BLaER1 treated with 17β-estradiol and CSF1 and Interleukin-3, amounts not matched to agents 10 nM and 100 nM (cell line): ENCODE data around the gene AATK.

Experiments
- H3K27ac ChIP-seq, 11 experiments: shearing (Covaris generic); formaldehyde crosslinking; 2 replicates each; pipeline ENCODE4 v1.8.1; 2022
- H3K27me3 ChIP-seq, 11 experiments: shearing (Covaris generic); formaldehyde crosslinking; 2 replicates each; pipeline ENCODE4 v1.8.1; 2022
- H3K36me3 ChIP-seq, 11 experiments: shearing (Covaris generic); formaldehyde crosslinking; 2 replicates each; pipeline ENCODE4 v1.8.1; 2022
- H3K4me1 ChIP-seq, 10 experiments: shearing (Covaris generic); formaldehyde crosslinking; 2 replicates each; pipeline ENCODE4 v1.8.1; 2022
- H3K4me2 ChIP-seq, 11 experiments: shearing (Covaris generic); formaldehyde crosslinking; 2 replicates each; pipeline ENCODE4 v1.8.1; 2022
- H3K4me3 ChIP-seq, 10 experiments: shearing (Covaris generic); formaldehyde crosslinking; 2 replicates each; pipeline ENCODE4 v1.8.1; 2022
- H3K9ac ChIP-seq, 11 experiments: shearing (Covaris generic); formaldehyde crosslinking; 2 replicates each; pipeline ENCODE4 v1.8.1; 2022
- H3K9me3 ChIP-seq, 11 experiments: shearing (Covaris generic); formaldehyde crosslinking; replicated peaks in 1 of 11; 2 replicates each; pipeline ENCODE4 v1.8.1; 2022
- H4K20me1 ChIP-seq, 11 experiments: shearing (Covaris generic); formaldehyde crosslinking; 2 replicates each; pipeline ENCODE4 v1.8.1; 2022
- Cebpa-rat ChIP-seq, 11 experiments: shearing (Covaris generic); IDR thresholded peaks; 2 replicates each; pipeline ENCODE4 v1.8.1; 2022

The AATK gene, protein sequence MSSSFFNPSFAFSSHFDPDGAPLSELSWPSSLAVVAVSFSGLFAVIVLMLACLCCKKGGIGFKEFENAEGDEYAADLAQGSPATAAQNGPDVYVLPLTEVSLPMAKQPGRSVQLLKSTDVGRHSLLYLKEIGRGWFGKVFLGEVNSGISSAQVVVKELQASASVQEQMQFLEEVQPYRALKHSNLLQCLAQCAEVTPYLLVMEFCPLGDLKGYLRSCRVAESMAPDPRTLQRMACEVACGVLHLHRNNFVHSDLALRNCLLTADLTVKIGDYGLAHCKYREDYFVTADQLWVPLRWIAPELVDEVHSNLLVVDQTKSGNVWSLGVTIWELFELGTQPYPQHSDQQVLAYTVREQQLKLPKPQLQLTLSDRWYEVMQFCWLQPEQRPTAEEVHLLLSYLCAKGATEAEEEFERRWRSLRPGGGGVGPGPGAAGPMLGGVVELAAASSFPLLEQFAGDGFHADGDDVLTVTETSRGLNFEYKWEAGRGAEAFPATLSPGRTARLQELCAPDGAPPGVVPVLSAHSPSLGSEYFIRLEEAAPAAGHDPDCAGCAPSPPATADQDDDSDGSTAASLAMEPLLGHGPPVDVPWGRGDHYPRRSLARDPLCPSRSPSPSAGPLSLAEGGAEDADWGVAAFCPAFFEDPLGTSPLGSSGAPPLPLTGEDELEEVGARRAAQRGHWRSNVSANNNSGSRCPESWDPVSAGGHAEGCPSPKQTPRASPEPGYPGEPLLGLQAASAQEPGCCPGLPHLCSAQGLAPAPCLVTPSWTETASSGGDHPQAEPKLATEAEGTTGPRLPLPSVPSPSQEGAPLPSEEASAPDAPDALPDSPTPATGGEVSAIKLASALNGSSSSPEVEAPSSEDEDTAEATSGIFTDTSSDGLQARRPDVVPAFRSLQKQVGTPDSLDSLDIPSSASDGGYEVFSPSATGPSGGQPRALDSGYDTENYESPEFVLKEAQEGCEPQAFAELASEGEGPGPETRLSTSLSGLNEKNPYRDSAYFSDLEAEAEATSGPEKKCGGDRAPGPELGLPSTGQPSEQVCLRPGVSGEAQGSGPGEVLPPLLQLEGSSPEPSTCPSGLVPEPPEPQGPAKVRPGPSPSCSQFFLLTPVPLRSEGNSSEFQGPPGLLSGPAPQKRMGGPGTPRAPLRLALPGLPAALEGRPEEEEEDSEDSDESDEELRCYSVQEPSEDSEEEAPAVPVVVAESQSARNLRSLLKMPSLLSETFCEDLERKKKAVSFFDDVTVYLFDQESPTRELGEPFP (N-terminal part only)

DNA sequence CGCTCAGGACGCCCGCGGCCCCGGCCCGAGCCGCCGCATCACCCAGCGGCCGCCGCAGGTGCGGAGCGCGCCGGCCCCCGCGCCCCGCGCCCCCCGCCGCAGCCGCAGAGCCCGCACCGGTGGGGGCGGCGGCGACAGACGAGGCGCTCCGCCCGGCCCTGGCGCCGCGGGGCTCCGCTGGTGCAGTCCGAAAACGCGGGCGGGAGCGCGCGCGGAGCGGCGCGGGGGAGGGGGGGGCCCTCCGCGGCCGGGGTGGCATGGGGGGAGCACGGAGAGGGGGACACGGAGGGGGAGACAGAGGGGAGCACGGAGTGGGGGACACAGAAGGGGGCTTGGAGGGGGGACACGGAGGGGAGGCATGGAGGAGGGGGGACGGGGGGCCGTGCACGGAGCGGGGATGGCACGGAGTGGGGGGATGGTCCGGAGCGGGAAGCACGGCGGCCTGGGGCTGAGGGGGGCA is at the start of gene AATK:
Gene AATK, minus strand, starts transcription at position 189 of the 460 bp plus-strand sequence. CDS start 229 bp downstream, outside the sequence.
- Histone ChIP-seq H3K36me3 (no peaks in the 10 kb centered on the region), H3K4me1 (peaks cover 18 to 75% (median 62%) of the 10 kb centered on the region in 10 experiments), H3K4me3 (peak within 1 kb of the TSS; percentile 41 to 67 (median 56); a peak in 19 of 20 replicates), H3K27ac (no peak within 1 kb of the TSS; a peak in 1 of 22 replicates), H3K9me3 (no peaks in the 10 kb centered on the region), H3K4me2 (peak within 1 kb of the TSS; percentile 81 to 95 (median 92)), H3K27me3 (peaks cover 34 to 71% (median 57%) of the 10 kb centered on the region in 11 experiments), H3K9ac (peak within 1 kb of the TSS in 8 of 11 experiments; percentile 28 to 75 (median 59); a peak in 14 of 22 replicates), H4K20me1 (peaks cover 0 to 54% (median 16%) of the 10 kb centered on the region in 11 experiments; a peak in 16 of 22 replicates)
- TF ChIP-seq Cebpa-rat (IDR thresholded peaks at IDR 0.05) = no peak

DNA sequence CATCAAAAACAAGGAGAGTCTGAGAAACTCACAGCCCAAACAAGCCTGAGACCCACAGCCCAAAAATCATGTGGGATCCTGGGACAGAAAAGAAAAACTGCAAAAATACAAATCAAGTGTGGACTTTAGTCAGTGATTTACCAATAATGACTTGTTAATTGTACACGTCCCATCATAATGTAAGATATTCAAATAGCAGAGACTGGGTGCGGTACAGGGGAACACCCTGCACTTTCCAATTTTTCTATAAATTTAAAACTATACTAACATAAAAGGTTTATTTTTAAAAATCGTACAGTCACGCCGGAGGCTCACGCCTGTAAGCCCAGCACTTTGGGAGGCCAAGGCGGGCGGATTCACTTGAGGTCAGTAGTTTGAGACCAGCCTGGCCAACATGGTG is 48.0 kb upstream of the AATK start:
- Histone ChIP-seq H3K9ac (no peak overlapping the region), H3K36me3 (peaks cover 0 to 45% (median 26%) of the 10 kb centered on the region in 11 experiments; a peak in 20 of 22 replicates), H3K27me3 (no peaks in the 10 kb centered on the region), H3K9me3 (no peaks in the 10 kb centered on the region), H3K27ac (no peak overlapping the region), H3K4me2 (no peak overlapping the region), H3K4me3 (no peak overlapping the region), H4K20me1 (peaks cover 0 to 68% (median 13%) of the 10 kb centered on the region in 11 experiments; a peak in 11 of 22 replicates), H3K4me1 (peaks cover 13 to 26% (median 16%) of the 10 kb centered on the region in 10 experiments)
- TF ChIP-seq Cebpa-rat (IDR thresholded peaks at IDR 0.05) = no peak

- peaks cover 0 to 40% (median 18%) of the 10 kb centered on the region in 11 experiments; a peak in 15 of 22 replicates for H3K36me3 ChIP-seq
Observed at GRCh38 chr17:81212365-81212764, 46.3 kb upstream of the AATK start.

GRCh38 chr17:81210868-81211267 is 44.8 kb upstream of the AATK start:
- peak overlapping the region; percentile 66 to 87 (median 77) for H3K4me2 ChIP-seq
- peaks cover 0 to 34% (median 8%) of the 10 kb centered on the region in 11 experiments; a peak in 15 of 22 replicates for H3K36me3 ChIP-seq
- TF ChIP-seq Cebpa-rat (IDR thresholded peaks at IDR 0.05) = no peak
- no peak overlapping the region for H3K4me3 ChIP-seq
- H3K27me3 ChIP-seq = no peaks in the 10 kb centered on the region
- H3K27ac ChIP-seq = peak overlapping the region in 1 of 11 experiments; percentile 12; a peak in 2 of 22 replicates
- no peaks in the 10 kb centered on the region for H3K9me3 ChIP-seq
- peaks cover 23 to 56% (median 38%) of the 10 kb centered on the region in 10 experiments for H3K4me1 ChIP-seq
- H3K9ac ChIP-seq = peak overlapping the region; percentile 11 to 64 (median 36); a peak in 12 of 22 replicates
- H4K20me1 ChIP-seq = peaks cover 0 to 68% (median 33%) of the 10 kb centered on the region in 11 experiments; a peak in 17 of 22 replicates

More at GRCh38 chr17:81212365-81212764, 46.3 kb upstream of the AATK start:
- H3K4me2 ChIP-seq = no peak overlapping the region; a peak in 1 of 22 replicates
- no peak overlapping the region for H3K9ac ChIP-seq
- no peaks in the 10 kb centered on the region for H3K9me3 ChIP-seq
- H3K4me1 ChIP-seq = peaks cover 18 to 41% (median 24%) of the 10 kb centered on the region in 10 experiments
- no peak overlapping the region for H3K4me3 ChIP-seq
- no peak for TF ChIP-seq Cebpa-rat (IDR thresholded peaks at IDR 0.05)
- H3K27ac ChIP-seq = no peak overlapping the region
- H3K27me3 ChIP-seq = no peaks in the 10 kb centered on the region
- peaks cover 0 to 68% (median 23%) of the 10 kb centered on the region in 11 experiments; a peak in 16 of 22 replicates for H4K20me1 ChIP-seq

DNA sequence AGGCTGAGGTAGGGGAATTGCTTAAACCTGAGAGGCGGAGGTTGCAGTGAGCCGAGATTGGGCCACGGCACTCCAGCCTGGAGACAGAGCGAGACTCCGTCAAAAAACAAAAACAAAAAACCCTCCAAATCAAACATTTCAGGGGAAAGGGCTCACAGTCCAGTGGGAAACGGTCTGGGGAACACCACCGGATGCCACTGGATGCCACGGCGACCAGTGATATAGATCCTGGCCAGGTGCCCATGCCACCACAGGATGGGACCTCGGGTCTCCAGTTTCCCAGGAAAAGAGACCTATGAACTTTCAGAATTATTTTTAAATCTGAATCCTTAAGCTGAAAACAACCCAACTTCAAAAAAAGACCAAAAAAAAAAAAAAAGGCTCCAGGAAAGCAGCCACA is 44.4 kb upstream of the AATK start:
- Histone ChIP-seq H3K9ac (peak overlapping the region in 10 of 11 experiments; percentile 11 to 64 (median 38); a peak in 9 of 22 replicates), H4K20me1 (peaks cover 0 to 67% (median 33%) of the 10 kb centered on the region in 11 experiments; a peak in 17 of 22 replicates), H3K9me3 (no peaks in the 10 kb centered on the region), H3K36me3 (peaks cover 0 to 30% (median 8%) of the 10 kb centered on the region in 11 experiments; a peak in 13 of 22 replicates), H3K27ac (no peak overlapping the region; a peak in 1 of 22 replicates), H3K4me2 (peak overlapping the region; percentile 66 to 87 (median 77)), H3K4me3 (no peak overlapping the region), H3K27me3 (no peaks in the 10 kb centered on the region), H3K4me1 (peaks cover 23 to 60% (median 41%) of the 10 kb centered on the region in 10 experiments)
- TF ChIP-seq Cebpa-rat (IDR thresholded peaks at IDR 0.05) = no peak

- Histone ChIP-seq H3K27ac (no peak overlapping the region), H3K4me3 (no peak overlapping the region), H3K27me3 (no peaks in the 10 kb centered on the region), H3K9ac (no peak overlapping the region), H3K36me3 (peaks cover 0 to 29% (median 10%) of the 10 kb centered on the region in 11 experiments; a peak in 14 of 22 replicates), H3K4me2 (no peak overlapping the region), H3K9me3 (no peaks in the 10 kb centered on the region), H4K20me1 (peaks cover 0 to 75% (median 35%) of the 10 kb centered on the region in 11 experiments; a peak in 17 of 22 replicates), H3K4me1 (peaks cover 23 to 68% (median 42%) of the 10 kb centered on the region in 10 experiments)
- TF ChIP-seq Cebpa-rat (IDR thresholded peaks at IDR 0.05) = no peak
Observed at GRCh38 chr17:81209141-81209540, 43.1 kb upstream of the AATK start.

- Histone ChIP-seq H3K4me3 (no peak overlapping the region), H3K9me3 (no peaks in the 10 kb centered on the region), H3K27ac (no peak overlapping the region), H3K4me2 (no peak overlapping the region; a peak in 1 of 22 replicates), H3K4me1 (peaks cover 23 to 70% (median 42%) of the 10 kb centered on the region in 10 experiments), H3K36me3 (peaks cover 0 to 32% (median 10%) of the 10 kb centered on the region in 11 experiments; a peak in 15 of 22 replicates), H4K20me1 (peaks cover 0 to 75% (median 39%) of the 10 kb centered on the region in 11 experiments; a peak in 17 of 22 replicates), H3K27me3 (no peaks in the 10 kb centered on the region), H3K9ac (no peak overlapping the region)
- TF ChIP-seq Cebpa-rat (IDR thresholded peaks at IDR 0.05) = no peak
Observed at GRCh38 chr17:81208651-81209050, 42.6 kb upstream of the AATK start.
